Vagina (tissue), 2 donors: Measurements from ENCODE around the gene ST6GAL1.

Experiments used
- CTCF ChIP-seq, 3 experiments: fragments of 450-650 bp in 2 of 3; fragments of 200-600 bp in 1 of 3; sonication (generic) in 1 of 3; IDR thresholded peaks; one replicate each; pipeline ENCODE4 v1.5.1; 2017 to 2019; ENCODE audit warnings: antibody characterized with exemption in 3 of 3, mild to moderate bottlenecking in 2 of 3, moderate library complexity in 2 of 3
- POLR2A ChIP-seq, 2 donors: fragments of 450-650 bp; IDR thresholded peaks; one replicate each; pipeline ENCODE4 v1.6.1; 2017; ENCODE audit warnings: antibody characterized with exemption in 2 of 2, mild to moderate bottlenecking in 2 of 2, moderate library complexity in 2 of 2
- POLR2AphosphoS5 ChIP-seq, 2 donors: sonication (generic); formaldehyde crosslinking; IDR thresholded peaks; one replicate each; pipeline ENCODE4 v1.9.0; 2017; ENCODE audit warnings: antibody characterized with exemption in 2 of 2, mild to moderate bottlenecking in 2 of 2, low read depth in 1 of 2; ENCODE audit not compliant: insufficient read depth in 1 of 2

- TF ChIP-seq POLR2AphosphoS5 (IDR thresholded peaks at IDR 0.05; ENCODE audit: insufficient read depth in 1 of 2, low read depth in 1 of 2) (no peak), CTCF (IDR thresholded peaks at IDR 0.05) (no peak), POLR2A (IDR thresholded peaks at IDR 0.05) (no peak)
These were observed 25.8 kb downstream of the ST6GAL1 start for GRCh38 chr3:186955898-186956696.
